SIG-M5 treated with dmso at 0.1 percent for 504 hours (cell line): ENCODE results near the gene PCBP1.
A peak's percentile ranks its signal among the peaks of the same experiment; 100 is the strongest.
"Not testable (repeated sequence)": the region's sequence is repeated elsewhere in the genome, so short reads cannot be mapped to it uniquely, and the experiment has no call there.

ENCODE experiments used
- DNase-seq: peaks from one replicate; lab custom pipeline; 2025; ENCODE audit not compliant: unreplicated experiment; lab: John Stamatoyannopoulos, UW

PCBP1 gene

GRCh38 chr2:70080610-70081200 lies 6.6 kb upstream of the PCBP1 start:
- no peak for DNase-seq

GRCh38 chr2:70081221-70081620 lies 6.1 kb upstream of the PCBP1 start:
- DNase-seq = no peak

DNA sequence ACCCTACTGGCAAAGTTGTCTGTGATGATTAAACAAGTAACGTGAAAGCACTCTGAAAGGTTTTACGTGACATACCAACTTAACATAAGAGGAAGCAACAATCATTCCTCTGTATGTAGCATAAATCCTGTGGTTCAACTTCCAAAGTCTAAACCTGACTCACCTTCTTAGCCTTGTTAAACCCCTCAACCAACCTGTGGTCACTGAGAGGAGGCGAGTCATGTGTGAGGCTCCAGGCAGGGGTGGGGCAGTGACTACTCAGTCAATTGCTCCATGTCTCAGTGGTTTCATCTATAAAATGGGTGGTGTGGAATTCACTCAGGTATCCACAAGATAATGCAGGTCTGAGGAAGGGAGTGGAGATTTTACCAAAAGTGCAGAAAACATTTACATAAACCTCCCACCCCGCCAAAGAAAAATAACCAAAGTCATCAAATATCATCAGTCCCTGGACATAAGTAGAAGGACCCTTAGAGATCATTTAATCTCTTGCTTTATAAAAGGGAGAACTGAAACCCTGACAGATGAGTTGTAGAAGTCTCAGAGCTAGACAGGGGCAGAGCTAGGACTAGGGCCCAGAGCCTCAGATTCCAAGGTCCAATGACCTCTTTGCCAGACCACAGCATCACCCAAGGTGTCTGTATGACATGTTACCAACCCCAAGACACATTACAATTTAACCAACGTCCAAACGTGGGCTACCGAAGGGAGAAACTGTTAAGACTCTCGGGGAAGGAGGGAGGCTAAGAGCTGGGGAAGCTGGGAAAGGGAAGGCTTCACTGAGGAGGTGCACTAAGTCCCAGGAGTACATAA lies 3.7 kb upstream of the PCBP1 start:
- DNase-seq = peak; percentile 46

DNA sequence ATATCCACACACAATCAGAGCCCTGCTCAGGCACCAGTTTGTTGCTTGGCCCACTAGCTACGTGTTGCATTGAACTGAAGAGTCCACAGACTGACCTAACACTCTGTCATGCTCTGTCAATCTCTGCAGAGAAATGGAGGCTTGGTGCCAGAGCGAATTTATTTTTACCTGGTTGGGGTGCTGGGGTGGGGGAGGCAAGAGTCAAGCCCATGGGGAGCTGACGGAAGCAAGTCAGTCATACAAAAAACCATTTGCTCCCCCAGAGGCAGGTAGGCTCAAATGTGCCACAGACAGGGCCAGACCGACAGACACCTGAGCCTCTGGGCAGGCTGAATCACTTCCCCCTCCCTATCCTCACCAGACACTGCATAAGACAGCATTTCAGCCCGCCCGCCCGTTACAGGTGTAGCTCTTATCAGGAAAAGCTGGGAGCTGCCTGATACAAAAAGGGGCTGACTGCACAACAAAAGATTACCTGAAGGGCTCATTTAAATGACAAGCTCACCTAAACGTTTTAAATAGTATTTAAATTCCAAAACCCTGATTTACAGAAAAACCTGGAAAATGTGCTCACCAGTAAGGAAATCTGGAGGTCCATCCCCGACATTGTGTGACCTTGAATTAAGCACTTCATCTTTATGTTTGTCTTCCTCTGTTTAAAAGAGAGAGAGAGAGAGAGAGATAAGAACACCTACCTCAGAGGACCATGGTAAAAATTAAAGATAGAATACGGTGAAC lies 2.1 kb upstream of the PCBP1 start:
- DNase-seq = no peak

DNA sequence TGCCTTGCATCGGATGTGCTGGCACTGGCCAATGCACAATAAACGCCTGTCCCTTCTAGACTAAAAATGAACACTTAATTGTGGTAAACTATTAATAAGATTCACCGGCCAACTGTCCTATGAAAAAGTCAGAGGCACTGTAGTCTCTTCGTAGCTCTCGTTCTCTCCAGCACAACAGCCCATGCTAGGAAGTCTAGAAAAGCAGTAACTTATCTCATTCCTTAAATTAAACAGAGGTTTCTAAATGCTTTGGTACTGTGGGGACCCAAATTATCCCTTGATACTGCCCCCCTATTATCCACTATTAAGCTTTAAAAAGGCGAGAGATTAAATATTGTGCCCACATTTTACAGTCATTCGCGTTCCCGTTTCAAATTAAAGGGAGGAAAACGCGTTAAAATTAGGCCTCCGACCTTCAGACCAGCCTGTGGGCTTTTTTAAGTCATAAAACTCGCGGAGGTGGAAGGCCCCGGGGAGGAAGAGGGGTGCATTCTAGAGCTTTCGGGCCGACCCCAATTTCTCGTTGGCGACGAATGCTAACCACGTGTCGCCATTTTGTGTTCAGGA lies 1.5 kb upstream of the PCBP1 start:
- peak; percentile 19 for DNase-seq

GRCh38 chr2:70086278-70086837 lies 919 bp upstream of the PCBP1 start:
- DNase-seq = peak; percentile 91

- peak; percentile 48 for DNase-seq
These were observed 673 bp downstream of the PCBP1 start for GRCh38 chr2:70087702-70088597.

- no peak for DNase-seq
These were observed 1.4 kb downstream of the PCBP1 start for GRCh38 chr2:70088598-70089219.

GRCh38 chr2:70089220-70089982 lies 2.1 kb downstream of the PCBP1 start:
- peak; percentile 28 for DNase-seq

DNA sequence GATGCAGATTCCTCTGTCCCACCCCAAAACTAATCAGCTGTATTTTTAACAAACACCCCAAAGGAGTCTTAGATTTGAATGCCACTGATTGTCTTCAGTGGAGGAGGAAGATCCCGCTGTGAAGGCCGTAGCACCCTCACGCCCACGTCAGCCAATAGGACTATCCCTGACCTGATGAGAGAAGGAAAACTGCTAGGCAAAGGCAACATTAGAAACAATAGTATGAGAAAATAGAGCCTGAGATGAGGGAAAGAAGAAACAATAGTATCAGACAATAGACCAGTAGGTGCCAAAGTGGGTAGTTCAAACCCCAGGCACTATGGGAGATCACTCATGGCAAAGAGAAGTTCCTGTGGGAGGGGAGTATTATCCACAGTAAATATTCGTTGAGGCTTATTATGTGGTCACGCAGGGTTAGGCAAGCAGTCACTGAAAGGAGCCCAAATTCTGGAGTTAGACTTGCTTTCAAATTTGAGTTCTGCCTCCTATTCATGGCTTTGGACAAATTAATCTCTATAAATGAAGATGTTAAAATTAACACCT lies 2.8 kb downstream of the PCBP1 start:
- DNase-seq = peak; percentile 59

DNA sequence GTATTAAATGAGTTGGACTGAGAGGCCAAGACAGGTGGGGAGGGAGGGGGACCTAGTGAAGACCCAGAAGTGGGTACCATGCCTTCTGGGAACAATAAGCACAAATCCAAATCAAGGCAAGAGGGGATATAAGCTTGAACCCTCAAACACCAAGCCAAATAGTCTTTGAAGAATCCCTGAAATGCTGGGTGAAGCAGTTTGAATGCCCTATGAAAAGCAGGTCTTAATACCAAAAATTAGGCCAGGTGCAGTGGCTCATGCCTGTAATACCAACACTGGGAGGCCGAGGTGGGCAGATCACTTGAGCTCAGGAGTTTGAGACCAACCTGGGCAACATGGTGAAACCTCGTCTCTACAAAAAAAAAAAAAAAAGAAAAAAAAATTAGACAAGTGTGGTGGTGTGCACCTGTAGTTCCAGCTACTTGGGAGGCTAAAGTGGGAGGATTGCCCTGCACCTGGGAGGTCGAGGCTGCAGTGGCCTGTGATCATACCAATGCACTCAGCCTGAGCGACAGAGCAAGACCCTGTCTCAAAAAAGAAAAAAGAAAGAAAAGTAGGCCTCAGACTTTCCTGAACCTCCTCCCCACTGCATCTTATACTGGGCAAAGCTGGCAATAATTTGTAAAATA lies 3.5 kb downstream of the PCBP1 start:
- DNase-seq = no peak

- DNase-seq = no peak
These were observed 4.1 kb downstream of the PCBP1 start for GRCh38 chr2:70091364-70091763.

DNA sequence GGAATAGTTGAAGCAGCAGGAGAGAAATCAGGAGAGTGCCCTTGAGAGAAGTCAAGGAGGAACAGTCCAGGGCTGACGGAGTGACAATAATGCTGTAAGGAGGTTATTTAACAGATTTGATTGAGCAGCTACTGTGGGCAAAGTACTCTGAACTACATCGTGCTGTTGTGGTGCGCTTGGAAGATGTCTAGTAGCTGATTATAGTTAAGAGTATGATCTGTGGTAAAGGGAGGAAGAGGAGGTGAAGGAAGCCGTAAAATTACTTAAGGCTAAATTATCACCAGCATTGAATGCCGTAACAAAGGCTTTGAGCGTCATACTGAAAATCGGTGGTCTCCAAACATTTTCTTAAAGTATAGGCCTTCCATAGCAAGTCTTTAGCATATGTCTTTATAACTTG lies 4.5 kb downstream of the PCBP1 start:
- DNase-seq = no peak

GRCh38 chr2:70092576-70093243 lies 5.4 kb downstream of the PCBP1 start:
- not testable (repeated sequence) for DNase-seq

DNA sequence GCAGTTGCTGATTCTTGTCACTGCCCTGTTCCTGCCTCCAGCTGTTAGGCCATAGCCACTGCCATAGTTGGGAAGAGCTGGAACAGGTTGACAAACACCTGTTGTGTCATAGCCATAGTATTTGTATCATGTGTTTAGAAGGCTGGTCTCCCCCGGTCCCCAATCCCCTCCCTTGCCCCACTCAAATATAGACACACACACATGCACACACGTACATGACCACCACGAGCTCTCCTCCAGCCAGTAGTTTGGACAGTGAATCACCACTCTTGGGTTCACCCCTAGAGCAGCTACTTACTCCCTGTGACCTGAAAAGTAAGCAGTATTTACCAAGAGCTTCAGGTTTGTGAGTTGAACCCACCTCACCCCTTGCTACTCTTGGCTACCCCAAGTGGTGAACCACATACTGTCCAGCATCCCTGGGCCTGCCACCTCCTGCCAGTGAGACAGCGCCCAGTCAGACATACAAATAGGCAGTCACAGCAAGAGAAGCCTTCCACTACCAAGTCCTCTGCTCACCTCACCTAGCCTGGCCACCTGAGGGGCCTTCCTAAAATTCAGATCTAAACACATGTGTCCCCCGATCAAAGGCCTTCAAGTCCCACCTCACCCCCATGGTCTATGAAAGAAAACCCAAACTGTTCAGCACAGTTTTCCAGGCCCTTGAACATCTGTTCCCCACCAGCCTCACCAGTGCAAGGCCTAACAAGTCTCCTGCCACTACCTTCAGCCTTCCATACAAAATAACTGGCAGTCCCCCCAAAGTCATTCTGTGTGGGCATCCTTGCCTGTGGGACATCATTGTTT lies 7.1 kb downstream of the PCBP1 start:
- DNase-seq = no peak

DNA sequence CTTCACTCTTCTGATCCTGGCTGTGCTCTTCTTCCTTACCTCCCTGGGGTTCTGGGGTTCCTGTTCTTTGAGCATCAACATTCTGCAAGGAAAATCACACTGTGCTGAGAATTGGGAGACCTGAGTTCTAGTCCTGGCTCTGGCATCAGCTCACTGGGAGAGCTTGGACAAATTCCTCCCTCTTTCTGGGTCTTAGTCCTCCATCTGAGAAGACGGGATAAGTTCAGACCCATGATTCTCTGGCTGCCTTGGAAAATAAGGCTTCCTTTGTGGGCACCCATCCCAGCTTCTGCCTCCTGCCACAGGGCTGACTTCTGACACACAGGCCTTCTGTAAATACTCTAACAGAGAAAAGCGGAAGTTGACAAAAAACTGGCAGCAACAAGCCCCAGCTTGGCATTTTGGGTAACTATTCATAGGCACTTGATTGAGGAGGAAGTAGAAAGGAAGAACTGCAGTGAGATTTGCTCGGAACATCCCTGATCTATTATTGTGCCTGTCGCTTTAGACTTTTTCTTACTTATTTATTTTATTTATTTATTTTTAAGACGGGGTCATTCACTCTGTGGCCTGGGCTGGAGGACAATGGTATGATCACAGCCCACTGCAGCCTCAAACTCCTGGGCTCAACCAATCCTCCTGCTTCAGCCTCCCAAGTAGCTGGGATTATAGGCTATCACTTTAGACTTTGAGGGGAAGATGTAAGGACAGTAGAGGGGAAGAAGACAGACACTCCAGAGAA lies 7.9 kb downstream of the PCBP1 start:
- peak; percentile 97 for DNase-seq
